GM23248 (cell line): Measurements from ENCODE around the gene AHCY. TPM values are rescaled to one million over a fixed set of nuclear protein-coding genes. Genes with fewer than 3 reads are reported as not detected.

Experiments used
- DNase-seq: peaks from one replicate; pipeline ENCODE4 v3.0.0-alpha.2; 2015
- H2AFZ ChIP-seq: fragments of 200-600 bp; sonication (generic); 2 replicates; pipeline ENCODE4 v1.6.1; 2016; ENCODE audit warnings: antibody characterized with exemption
- H3F3A ChIP-seq: fragments of 200-600 bp; sonication (generic); 2 replicates; pipeline ENCODE4 v1.6.1; 2016; ENCODE audit warnings: mild to moderate bottlenecking, antibody characterized with exemption, mixed run types; ENCODE audit not compliant: insufficient read depth
- H3K27ac ChIP-seq: fragments of 200-600 bp; sonication (generic); 2 replicates; pipeline ENCODE4 v1.5.1; 2016; ENCODE audit warnings: mild to moderate bottlenecking
- H3K27me3 ChIP-seq: fragments of 200-600 bp; sonication (generic); replicated peaks from 2 replicates; pipeline ENCODE4 v1.6.1; 2016; ENCODE audit warnings: mild to moderate bottlenecking; ENCODE audit not compliant: insufficient read depth
- H3K36me3 ChIP-seq: fragments of 200-600 bp; sonication (generic); 2 replicates; pipeline ENCODE4 v1.6.1; 2016; ENCODE audit warnings: low read depth, mild to moderate bottlenecking
- H3K4me1 ChIP-seq: fragments of 200-600 bp; sonication (generic); 2 replicates; pipeline ENCODE4 v1.6.1; 2016; ENCODE audit warnings: mild to moderate bottlenecking; ENCODE audit not compliant: insufficient read depth
- H3K4me2 ChIP-seq: fragments of 200-600 bp; sonication (generic); one replicate; pipeline ENCODE4 v1.6.1; 2016; ENCODE audit warnings: mild to moderate bottlenecking; ENCODE audit not compliant: unreplicated experiment
- H3K4me3 ChIP-seq: fragments of 200-600 bp; sonication (generic); 2 replicates; pipeline ENCODE4 v1.5.1; 2016; ENCODE audit warnings: mild to moderate bottlenecking
- H3K79me2 ChIP-seq: fragments of 200-600 bp; sonication (generic); 2 replicates; pipeline ENCODE4 v1.6.1; 2016; ENCODE audit warnings: mild to moderate bottlenecking; ENCODE audit not compliant: insufficient read depth
- H3K9ac ChIP-seq: fragments of 200-600 bp; sonication (generic); 2 replicates; pipeline ENCODE4 v1.6.1; 2016; ENCODE audit warnings: mild to moderate bottlenecking
- H3K9me2 ChIP-seq: fragments of 200-600 bp; sonication (generic); 2 replicates; pipeline ENCODE4 v1.6.1; 2016; ENCODE audit warnings: mixed run types, mild to moderate bottlenecking, moderate library complexity; ENCODE audit not compliant: insufficient read depth
- H3K9me3 ChIP-seq: fragments of 200-600 bp; sonication (generic); one replicate; pipeline ENCODE4 v1.6.1; 2017; ENCODE audit warnings: low read depth
- H4K20me1 ChIP-seq: fragments of 200-600 bp; sonication (generic); 2 replicates; pipeline ENCODE4 v1.6.0; 2016; ENCODE audit not compliant: insufficient read depth
- EZH2 ChIP-seq: fragments of 200-600 bp; sonication (generic); IDR thresholded peaks from 2 replicates; pipeline ENCODE4 v1.6.1; 2018; ENCODE audit warnings: antibody characterized with exemption, mild to moderate bottlenecking; ENCODE audit not compliant: insufficient read depth, poor library complexity, severe bottlenecking
- EZH2phosphoT487 ChIP-seq: fragments of 200-600 bp; sonication (generic); IDR thresholded peaks from 2 replicates; pipeline ENCODE4 v1.6.1; 2018; ENCODE audit warnings: antibody characterized with exemption, moderate library complexity, mild to moderate bottlenecking, low read depth; ENCODE audit not compliant: insufficient read depth
- WGBS, 2 experiments: methylation state at CpG; one replicate each; pipeline ENCODE4 v1.1.6; 2015 to 2017; ENCODE audit warnings: low lambda C conversion rate in 2 of 2, low coverage in 1 of 2; ENCODE audit errors: missing lambda C conversion rate in 2 of 2; 5-methylcytosine and 5-hydroxymethylcytosine counted together
- in situ Hi-C: fragments of 300-500 bp; cut with MboI; formaldehyde crosslinking; loops from 2 replicates; pipeline ENCODE4 v1.15.0; 2020
- polyA plus RNA-seq: library from polyadenylated mRNA; unstranded; fragments of >200 nt; fragmentation: Nextera tagmentation; extraction: Ambion mirVana; gene quantifications from 2 replicates; pipeline ENCODE4 v1.2.1, GENCODE V29; 2016
- total RNA-seq: library from RNA; depleted of rRNA; stranded (reverse); fragments of >200 nt; shearing (Covaris generic); gene quantifications from 2 replicates; pipeline ENCODE4 v1.2.3, GENCODE V29; 2014

AHCY gene
- total and polyA plus RNA-seq, 2 experiments from 2014 or later: 53.7 to 115 TPM

DNA sequence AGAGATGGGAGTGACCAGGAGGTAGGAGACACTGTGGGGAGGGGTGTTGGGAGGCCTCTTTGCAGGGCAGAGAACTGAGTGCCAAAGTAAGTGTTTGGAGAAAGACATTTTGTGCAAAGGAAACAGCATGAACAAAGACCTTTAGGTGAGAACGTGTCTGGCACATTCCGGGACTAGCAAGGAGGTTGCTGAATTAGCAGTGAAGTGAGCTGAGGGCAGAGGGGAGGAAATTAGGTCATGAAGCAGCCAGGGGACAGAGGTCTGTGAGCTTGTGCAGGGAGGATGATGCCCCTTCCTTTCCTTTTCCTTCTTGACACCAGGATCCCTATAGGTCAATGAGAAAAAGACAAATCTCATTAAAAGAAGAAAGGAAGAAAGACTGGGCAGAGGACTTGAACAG is 21.4 kb upstream of the AHCY start:
- Histone ChIP-seq H3K4me2 (no peak overlapping the region), H4K20me1 (no peaks in the 10 kb centered on the region), H3K79me2 (no peaks in the 10 kb centered on the region), H3K9me2 (no peaks in the 10 kb centered on the region), H3K27ac (no peak overlapping the region), H3K36me3 (no peaks in the 10 kb centered on the region), H3K27me3 (no peaks in the 10 kb centered on the region), H3K4me1 (no peaks in the 10 kb centered on the region), H2AFZ (no peak overlapping the region), H3F3A (no peaks in the 10 kb centered on the region; the same call in 1 of the 2 replicates), H3K4me3 (no peak overlapping the region), H3K9me3 (no peaks in the 10 kb centered on the region), H3K9ac (no peak overlapping the region)
- 30 to 33% methylated on average over 2 of the region's 2 CpGs for WGBS, 2 experiments
- no peak for TF ChIP-seq EZH2phosphoT487
- no peak for DNase-seq
- in situ Hi-C loops: loop anchor here (25.0 kb wide), 1 partner anchor 388 kb away; the partner anchor contains the start of gene TP53INP2

DNA sequence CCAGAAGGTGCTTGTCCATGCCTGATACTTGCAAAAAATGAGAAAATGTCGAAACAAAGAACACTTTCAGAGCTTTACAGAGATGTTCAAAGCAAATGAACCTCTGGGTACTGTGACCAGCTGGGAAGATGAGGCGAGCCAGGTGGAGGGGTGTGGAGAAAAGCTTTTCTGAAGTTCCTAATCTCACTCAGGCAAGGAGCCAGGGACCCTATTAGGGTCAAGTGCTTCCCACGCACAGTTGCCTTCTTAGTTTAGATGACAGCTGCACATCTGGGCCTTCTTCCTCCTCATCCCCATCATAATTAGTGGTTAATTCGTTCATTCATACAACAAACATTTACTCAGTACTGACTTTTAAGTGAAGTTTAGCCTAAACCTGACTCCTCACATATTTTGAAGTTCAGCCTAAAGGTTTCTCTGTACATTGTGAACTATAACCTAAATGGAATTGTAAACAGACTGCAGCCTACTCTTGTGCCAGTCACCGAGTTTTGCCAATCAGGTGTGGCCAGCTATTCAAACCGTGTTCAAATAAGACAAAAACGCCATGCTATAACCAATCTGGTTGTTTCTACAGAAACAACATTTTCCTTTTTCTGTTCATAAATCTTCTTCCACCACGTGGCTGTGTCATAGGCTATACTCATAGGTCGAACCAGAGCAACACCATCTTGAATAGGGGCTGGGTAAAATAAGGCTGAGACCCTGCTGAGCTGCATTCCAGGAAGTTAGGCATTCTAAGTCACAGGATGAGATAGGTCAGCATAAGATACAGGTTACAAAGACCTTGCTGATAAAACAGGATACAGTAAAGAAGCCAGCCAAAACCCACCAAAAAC is 19.3 kb upstream of the AHCY start:
- Histone ChIP-seq H3F3A (no peaks in the 10 kb centered on the region; the same call in 1 of the 2 replicates), H3K27ac (no peak overlapping the region), H4K20me1 (no peaks in the 10 kb centered on the region), H3K27me3 (no peaks in the 10 kb centered on the region), H3K9me2 (no peaks in the 10 kb centered on the region), H3K36me3 (no peaks in the 10 kb centered on the region), H3K9me3 (no peaks in the 10 kb centered on the region), H3K4me2 (no peak overlapping the region), H3K79me2 (no peaks in the 10 kb centered on the region), H3K4me3 (no peak overlapping the region), H3K9ac (no peak overlapping the region), H2AFZ (no peak overlapping the region), H3K4me1 (no peaks in the 10 kb centered on the region)
- no peak for DNase-seq
- TF ChIP-seq EZH2phosphoT487 (no peak), EZH2 (no peak)
- 72 to 73% methylated on average over 9 of the region's 9 CpGs for WGBS, 2 experiments
- in situ Hi-C loops: loop anchor here (25.0 kb wide), 1 partner anchor 390 kb away; the partner anchor contains the start of gene TP53INP2

DNA sequence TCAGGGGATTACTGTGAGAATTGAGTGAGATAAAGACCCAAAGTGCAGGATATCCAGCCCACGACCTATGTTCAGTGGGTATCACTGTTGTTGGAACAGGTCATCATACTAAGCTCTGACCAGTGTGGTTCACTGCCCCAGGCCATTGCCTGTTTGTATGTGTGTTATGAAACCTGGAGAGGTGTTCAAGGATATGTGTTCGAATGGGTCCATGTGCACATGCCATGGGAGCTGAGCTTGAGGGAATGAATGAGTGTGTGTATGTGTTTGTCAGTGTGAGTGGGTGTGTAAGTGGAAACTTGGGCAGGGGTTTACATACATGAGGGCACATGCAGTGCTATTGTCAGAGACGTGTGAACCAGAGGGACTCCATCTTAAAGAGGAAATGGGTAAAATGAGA is 17.7 kb upstream of the AHCY start:
- no peak overlapping the region for H3K9ac ChIP-seq
- no peaks in the 10 kb centered on the region for H3K27me3 ChIP-seq
- no peak overlapping the region for H3K27ac ChIP-seq
- no peaks in the 10 kb centered on the region for H3K9me3 ChIP-seq
- no peaks in the 10 kb centered on the region for H3K9me2 ChIP-seq
- DNase-seq: no peak
- no peak overlapping the region for H2AFZ ChIP-seq
- H3K36me3 ChIP-seq: no peaks in the 10 kb centered on the region
- H4K20me1 ChIP-seq: no peaks in the 10 kb centered on the region
- H3K79me2 ChIP-seq: no peaks in the 10 kb centered on the region
- H3K4me1 ChIP-seq: peaks cover 7% of the 10 kb centered on the region; the same call in 1 of the 2 replicates
- TF ChIP-seq EZH2phosphoT487 (no peak), EZH2 (no peak)
- H3K4me2 ChIP-seq: no peak overlapping the region
- no peak overlapping the region for H3K4me3 ChIP-seq
- 76 to 78% methylated on average over 3 of the region's 3 CpGs for WGBS, 2 experiments
- in situ Hi-C loops: loop anchor here (25.0 kb wide), 1 partner anchor 391 kb away; the partner anchor contains the start of gene TP53INP2
- H3F3A ChIP-seq: no peaks in the 10 kb centered on the region; the same call in 1 of the 2 replicates

DNA sequence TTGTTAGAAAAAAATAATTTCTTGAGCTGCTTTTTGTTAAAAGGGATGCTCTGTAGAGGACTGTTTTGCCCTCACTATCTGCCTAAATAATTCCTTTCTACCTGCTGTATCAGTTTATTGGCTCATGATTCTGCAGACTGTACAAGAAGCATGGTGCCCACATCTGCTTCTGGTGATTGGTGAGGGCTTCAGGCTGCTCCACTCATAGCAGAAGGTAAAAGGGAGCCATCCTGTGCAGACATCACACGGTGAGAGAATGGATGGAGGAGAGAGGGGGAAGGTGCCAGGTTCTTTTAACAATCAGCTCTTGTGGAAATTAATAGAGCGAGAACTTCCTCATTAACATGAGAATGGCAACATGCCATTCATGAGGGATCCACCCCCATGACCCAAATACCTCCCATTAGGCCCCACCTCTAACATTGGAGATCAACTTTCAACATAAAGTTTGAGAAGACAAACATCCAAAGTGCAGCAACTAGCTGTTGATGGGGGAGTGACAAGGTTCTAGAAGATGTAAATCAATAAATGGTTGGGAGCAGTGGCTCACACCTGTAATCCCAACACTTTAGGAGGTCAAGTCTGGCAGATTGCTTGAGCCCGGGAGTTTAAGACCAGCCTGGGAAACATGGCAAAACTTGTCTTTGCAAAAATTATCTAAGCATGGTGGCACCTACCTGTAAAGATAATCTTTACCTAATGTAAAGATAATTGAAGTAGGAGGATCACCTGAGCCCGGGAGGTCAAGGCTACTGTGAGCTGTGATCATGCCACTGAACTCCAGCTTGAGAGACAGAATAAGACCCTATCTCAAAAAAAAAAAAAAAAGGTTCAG is 15.7 kb upstream of the AHCY start:
- no peaks in the 10 kb centered on the region for H3K9me3 ChIP-seq
- H3K79me2 ChIP-seq: no peaks in the 10 kb centered on the region
- no peak for TF ChIP-seq EZH2phosphoT487
- no peak for TF ChIP-seq EZH2
- H3K4me3 ChIP-seq: no peak overlapping the region
- DNase-seq: no peak
- H2AFZ ChIP-seq: no peak overlapping the region
- H3K4me2 ChIP-seq: no peak overlapping the region
- H3K9me2 ChIP-seq: no peaks in the 10 kb centered on the region
- H3K36me3 ChIP-seq: no peaks in the 10 kb centered on the region
- H3K27ac ChIP-seq: no peak overlapping the region
- no peak overlapping the region for H3K9ac ChIP-seq
- WGBS, 2 experiments: 89 to 93% methylated on average over 4 of the region's 4 CpGs
- H3F3A ChIP-seq: peaks cover 13% of the 10 kb centered on the region
- no peaks in the 10 kb centered on the region for H4K20me1 ChIP-seq
- H3K27me3 ChIP-seq: no peaks in the 10 kb centered on the region
- in situ Hi-C loops: loop anchor here (25.0 kb wide), 1 partner anchor 393 kb away; the partner anchor contains the start of gene TP53INP2
- peaks cover 11% of the 10 kb centered on the region for H3K4me1 ChIP-seq
